Gastrocnemius medialis (tissue), 4 donors: ENCODE results near the gene DNAH3.

ENCODE experiments used
- CTCF ChIP-seq, 5 experiments: fragments of 450-650 bp in 3 of 5; fragments of 200-600 bp in 2 of 5; sonication (generic) in 2 of 5; IDR thresholded peaks in 4 of 5; conservative IDR thresholded peaks in 1 of 5; 1 replicate in 4 of 5; 2 replicates in 1 of 5; pipeline ENCODE4 v1.5.1; 2016 to 2019; ENCODE audit warnings: antibody characterized with exemption in 5 of 5, mild to moderate bottlenecking in 3 of 5, moderate library complexity in 3 of 5
- POLR2A ChIP-seq, 2 donors: fragments of 450-650 bp; IDR thresholded peaks; one replicate each; pipeline ENCODE4 v1.6.1; 2017; ENCODE audit warnings: antibody characterized with exemption in 2 of 2, mild to moderate bottlenecking in 2 of 2, moderate library complexity in 2 of 2

GRCh38 chr16:21100447-21100846, 50.2 kb downstream of the DNAH3 start:
- TF ChIP-seq CTCF (IDR thresholded peaks at IDR 0.05 in 4 of 5, conservative IDR thresholded peaks at IDR 0.05 in 1 of 5) (no peak), POLR2A (IDR thresholded peaks at IDR 0.05) (no peak)
